CD4-positive, alpha-beta T cell treated with Interleukin-4 for 1 hour (primary cell): Measurements from ENCODE around the gene CGB2.
"Not testable (repeated sequence)": the region's sequence is repeated elsewhere in the genome, so short reads cannot be mapped to it uniquely, and the experiment has no call there.

ENCODE experiments used
- DNase-seq, 2 donors: peaks; one replicate each; pipeline ENCODE4 v3.0.0-alpha.2; 2020 to 2022

Gene CGB2

DNA sequence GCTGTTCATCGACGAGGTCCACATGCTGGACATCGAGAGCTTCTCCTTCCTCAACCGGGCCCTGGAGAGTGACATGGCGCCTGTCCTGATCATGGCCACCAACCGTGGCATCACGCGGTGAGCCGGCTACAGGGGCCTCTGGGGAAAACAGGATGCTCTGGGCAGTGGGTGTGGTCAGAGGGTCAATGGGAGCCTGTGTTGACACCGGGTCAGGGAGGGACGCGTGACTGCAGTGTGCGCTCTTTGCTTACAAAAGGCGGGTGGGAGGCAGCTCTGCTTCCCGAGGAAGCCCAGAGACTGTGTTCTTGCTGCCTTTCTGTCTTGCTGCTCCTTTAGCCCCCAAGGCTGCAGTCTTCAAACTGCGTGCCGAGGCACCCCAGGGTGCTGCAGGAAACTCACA is 20.5 kb upstream of the CGB2 start:
- no peak for DNase-seq

DNA sequence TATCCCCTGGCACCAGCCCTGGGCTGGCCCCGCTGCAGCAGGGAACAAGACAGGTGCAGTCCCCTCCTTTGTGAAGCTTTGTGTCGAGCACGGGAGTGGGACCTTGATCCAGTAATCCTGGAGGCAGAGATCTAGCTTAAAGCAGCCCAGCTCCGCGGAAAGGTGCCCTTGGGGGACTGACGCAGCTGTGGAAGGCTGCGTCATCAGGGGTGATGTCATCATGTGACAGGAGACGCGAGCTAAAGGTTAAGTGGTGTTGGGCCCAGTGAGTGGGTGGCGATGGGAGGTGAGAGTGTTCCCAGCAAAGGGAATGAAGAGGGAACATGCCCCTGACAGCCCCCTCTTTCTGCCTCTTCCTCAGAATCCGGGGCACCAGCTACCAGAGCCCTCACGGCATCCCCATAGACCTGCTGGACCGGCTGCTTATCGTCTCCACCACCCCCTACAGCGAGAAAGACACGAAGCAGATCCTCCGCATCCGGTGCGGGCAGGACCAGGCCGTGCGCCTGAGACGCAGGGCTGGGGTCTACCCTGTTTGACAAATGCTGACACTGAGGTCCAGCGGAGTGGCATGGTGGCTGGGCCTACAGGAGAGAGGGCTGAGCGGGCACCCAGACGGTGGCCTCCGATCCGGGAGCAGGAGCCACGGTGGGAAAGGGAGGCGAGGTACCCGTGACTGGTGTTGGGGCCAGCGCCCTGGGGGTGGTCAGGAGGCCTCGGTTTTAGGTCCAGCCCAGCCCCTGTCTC is 17.4 kb upstream of the CGB2 start:
- no peak for DNase-seq

DNA sequence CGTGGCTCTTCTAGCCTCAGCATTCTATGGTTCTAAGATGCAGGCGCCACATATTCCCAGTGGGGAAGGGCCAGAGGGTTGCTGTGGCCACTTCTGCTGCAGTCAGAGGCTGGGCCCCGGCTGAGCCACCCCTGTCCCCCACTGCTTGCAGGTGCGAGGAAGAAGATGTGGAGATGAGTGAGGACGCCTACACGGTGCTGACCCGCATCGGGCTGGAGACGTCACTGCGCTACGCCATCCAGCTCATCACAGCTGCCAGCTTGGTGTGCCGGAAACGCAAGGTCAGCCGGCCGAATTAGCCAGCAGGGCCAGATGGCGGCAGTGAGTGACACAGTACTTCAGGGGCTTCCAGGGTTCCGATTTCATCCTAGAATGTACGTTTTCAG is 16.8 kb upstream of the CGB2 start:
- DNase-seq = no peak

DNA sequence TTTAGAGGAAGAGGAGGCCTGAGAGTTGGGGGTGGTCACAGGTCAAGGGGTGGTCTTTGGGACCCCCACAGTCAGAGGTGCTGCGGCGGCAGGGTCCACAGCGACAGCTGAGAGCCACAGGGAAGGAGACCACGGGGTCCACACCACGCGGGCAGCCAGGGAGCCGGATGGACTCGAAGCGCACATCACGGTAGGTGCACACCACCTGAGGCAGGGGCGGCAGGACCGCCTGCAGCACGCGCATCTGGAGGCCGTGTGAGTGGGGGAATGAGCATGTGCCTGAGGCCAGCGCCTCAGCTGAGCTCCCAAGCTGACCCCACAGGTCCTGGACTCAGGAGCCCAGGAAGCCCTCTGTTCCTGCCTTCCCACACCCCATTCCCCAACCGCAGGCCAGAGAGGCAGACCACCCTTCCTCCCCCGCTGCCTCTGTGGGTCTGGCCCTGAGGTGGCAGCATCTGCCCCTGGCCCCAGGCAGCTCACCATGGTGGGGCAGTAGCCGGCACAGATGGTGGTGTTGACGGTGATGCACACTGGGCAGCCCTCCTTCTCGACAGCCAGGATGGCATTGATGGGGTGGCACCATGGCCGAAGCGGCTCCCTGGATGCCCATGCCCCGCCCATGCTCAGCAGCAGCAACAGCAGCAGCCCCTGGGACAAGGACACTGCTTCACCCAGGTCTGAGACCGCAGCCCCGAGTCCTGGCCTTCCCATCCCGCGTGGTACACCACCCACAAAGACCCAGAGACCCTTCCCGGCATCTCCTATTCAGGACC is 15.4 kb upstream of the CGB2 start:
- no peak for DNase-seq

DNA sequence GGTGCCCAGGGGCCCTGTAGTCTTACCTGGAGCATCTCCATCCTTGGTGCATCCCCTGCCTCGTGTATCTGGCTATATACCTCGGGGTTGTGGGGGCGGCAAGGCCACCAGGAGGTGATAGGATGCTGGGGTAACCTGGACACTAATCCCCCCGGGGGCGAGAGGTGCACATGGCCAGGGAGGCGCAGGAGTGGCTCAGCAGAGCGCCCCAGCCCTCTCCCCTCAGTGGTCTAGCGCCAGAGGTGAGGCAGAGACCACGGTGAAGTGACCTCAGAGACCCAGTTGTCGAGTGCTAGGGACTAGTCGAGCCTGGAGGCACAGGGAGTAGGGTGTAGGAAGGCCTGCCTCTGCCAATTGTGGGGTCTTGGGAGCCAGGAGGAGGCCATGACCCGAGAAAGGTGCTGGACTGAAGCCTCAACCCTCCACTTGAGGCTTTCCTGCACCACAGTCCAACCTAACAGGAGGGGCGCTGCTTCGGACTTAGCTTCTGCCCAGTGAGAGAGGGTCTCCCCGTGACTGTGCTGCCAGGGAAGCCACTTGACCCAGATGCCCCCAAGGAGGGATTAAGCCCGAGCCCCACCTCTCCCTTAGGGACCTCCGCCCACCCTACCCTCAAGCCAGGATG is 14.5 kb upstream of the CGB2 start, which contains the start of gene LHB:
Gene LHB, minus strand, starts transcription at position 51 of the 625 bp plus-strand sequence. Its CDS starts 10 bp downstream, at position 41.
- no peak for DNase-seq

DNA sequence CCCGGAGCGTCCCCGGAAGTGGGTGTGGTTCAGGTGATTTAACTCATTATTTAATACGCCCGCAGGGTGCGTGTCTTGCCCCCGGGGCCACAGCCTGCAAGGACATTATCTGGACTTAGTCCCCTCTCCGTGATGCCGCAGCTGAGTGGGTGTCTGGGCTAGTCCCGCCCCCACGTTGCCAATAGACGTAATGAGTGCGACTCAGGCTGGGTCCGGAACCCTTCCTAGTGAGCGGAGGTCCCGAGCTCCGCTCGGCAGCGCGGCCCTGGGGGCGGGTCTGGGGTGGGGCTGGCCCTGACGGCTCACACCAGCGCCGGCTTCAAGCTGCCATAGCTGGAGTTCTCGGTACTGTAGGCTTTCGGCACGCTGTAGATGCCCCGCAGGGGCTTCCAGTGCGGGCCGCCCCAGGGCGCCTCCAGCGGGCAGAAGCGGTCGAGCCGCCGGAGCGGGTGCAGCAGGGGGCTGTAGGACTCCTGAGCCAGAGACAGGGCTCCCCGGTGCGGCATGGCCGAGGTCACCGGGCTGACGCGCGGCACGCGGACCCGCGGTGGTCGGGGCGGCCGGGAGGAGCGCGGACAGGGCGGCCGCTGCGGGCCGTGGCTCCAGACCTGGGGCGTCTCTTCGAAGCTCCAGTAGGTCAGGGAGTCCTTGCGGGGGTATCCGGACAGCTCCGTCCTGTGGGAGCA is 13.9 kb upstream of the CGB2 start:
- peak; percentile 72 to 73 for DNase-seq

DNA sequence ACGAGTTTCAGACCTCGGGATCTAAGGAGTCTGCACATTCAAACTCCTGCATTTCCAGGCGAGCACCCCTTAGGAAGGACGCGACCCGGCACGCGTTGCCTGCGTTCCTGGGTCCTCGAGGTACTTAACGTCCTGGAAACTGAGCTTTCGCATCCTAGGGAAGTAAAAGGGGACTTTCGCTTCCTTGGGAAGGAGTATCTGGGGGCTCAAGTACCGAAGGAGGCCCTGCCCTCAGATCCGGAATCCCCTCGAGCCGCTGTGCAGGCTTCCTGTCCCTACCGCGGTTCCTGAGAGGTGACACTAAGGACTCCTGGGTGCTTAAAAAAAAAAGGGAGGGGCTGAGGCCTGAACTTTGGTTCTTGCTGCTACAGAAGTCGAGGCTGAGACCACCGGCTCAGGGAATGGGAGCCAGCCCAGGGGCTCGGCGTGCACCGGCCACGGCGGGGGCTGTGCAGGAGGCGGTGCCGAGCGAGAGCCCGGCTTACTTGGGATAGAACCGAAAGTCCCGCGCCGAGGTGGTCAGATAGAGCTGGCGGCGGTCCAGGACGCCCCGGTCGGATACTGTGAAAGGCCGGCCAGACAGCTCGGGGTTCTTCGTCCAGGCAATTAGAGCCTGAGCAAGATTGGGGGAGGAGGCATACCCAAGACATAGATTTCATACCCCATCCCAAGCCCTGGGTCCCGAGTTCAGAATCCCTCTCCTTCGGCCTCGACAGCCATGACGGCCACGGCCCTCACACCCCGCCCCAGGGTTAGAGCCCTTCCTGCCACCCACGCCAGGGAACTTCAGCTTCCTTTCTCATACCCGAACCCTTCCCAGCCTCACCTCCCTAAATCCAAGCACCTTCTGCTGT is 13.1 kb upstream of the CGB2 start:
- DNase-seq = peak in 1 of 2 donors; percentile 19

DNA sequence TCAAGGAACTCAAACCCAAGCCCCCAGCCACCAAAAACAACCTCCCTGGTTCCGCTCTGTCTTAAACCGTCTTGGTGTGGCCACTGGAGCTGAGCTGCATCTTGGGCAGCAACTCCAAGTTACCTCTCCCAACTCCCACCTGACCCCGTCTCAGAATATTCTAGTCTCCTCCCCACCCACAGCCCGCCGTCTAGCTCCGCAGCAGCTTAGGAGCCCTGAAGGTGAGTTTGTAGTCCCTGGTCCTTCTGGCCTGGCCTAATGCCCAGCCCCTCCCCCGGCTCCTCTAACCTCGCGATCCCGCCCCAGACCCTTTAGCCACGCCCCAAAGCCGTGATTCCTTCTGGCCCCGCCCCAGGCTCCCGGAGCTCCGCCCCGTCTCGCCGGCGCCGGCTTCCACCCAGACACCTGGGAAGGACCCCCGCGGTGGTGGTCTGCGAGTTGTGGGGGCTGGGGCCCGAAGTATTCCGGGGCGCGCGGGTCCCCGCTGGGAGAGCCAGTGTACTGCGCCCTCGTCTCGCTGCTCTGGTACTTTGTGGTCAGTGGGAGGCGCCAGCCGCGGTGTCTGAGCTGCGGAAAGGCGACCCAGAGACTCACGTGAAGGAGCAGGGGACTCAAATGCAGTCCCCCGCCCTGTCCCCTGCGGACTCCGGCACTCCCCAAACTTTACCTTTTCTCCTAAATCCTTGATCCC is 12.3 kb upstream of the CGB2 start:
- peak; percentile 70 to 72 for DNase-seq

DNA sequence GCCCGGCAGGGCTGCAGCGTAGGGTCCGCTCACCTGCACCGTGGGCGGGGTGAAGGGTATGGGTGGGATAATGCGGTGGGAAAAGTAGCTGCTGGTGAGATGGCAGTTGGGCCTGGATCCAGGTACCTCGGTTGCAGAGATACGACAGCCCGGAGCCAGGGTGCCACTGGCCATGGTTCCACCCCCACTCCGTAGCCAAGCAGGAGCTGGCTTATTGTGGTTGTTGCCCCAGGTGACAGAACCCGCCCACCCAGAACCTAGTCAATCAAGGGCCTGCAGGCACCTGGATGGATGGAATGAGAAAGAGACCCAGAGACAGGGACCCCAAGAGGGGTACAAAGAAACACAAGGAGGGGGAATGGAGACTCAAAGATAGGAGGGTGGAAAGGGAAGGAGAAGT is 11.3 kb upstream of the CGB2 start:
- no peak for DNase-seq

DNA sequence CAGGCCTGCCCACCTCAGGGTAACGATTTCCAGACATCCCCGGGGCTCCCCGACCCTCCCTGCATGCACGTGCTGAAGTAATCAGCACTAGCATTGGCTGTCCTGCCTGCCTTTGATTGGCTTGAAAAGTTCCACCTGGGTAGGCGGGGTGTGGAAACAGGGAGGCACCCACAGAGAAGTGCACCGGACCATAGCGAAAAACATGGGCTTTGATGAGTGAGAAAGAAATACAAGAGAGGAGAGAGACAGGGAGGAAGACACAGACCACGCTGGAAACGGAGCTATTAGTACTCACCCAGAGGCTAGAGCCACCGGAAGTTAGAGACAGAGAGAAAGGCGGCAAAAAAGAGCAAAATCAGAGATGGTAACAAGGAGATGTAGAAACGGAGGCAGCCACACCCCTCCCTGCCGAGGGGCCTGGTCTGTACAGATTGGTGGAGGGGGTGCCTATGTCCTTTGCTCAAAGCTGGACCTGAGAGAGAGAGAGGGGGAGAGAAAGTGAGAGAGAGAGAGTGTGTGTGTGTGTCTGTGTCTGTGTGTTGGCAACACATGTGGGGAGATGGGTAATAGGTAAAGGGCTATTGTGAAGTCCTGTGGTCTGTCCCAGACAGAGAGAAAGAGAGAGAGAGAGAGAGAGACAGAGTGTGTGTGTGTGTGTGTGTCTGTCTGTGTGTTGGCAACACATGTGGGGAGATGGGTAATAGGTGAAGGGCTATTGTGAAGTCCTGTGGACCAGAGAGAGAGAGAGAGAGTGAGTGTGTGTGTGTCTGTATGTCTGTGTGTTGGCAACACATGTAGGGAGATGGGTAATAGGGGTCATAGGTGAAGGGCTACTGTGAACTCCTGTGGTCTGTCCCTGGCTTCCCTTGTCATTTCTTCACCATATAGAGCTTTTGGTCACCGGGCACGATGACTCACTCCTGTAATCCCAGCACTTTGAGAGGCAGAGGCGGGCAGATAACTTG is 10.5 kb upstream of the CGB2 start:
- DNase-seq = no peak

DNA sequence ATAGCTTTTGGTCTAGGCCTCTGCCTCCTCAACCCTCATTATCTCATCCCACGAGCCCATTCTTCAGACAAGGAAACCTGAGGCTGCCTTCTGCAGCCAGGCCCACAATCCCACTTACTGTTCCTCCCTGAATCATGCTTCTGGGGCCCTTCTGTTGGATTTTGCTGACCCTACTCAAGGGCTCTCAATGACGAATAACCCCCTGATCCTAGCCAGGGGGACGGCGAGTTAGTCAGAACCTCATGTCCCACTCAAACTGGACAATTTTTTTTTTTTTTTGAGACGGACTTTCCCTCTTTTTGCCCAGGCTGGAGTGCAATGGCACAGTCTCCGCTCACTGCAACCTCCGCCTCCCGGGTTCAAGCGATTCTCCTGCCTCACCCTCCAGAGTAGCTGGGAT is 9.6 kb upstream of the CGB2 start:
- no peak for DNase-seq

DNA sequence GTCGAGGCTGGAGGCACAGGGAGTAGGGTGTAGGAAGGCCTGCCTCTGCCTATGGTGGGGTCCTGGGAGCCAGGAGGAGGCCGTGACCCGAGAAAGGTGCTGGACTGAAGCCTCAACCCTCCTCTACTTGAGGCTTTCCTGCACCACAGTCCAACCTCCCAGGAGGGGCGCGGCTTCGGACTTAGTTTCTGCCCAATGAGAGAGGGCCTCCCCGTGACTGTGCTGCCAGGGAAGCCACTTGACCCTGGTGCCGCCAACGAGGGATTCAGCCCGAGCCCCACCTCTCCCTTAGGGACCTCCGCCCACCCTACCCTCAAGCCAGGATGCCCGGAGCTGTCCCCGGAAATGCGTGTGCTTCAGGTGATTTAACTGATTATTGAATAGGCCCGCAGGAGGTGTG is 7.5 kb upstream of the CGB2 start, which contains the start of gene CGB3:
Gene CGB3, minus strand, starts transcription at position 101 of the 400 bp plus-strand sequence. CDS start 362 bp downstream, outside the sequence.
- DNase-seq = not testable (repeated sequence)

DNA sequence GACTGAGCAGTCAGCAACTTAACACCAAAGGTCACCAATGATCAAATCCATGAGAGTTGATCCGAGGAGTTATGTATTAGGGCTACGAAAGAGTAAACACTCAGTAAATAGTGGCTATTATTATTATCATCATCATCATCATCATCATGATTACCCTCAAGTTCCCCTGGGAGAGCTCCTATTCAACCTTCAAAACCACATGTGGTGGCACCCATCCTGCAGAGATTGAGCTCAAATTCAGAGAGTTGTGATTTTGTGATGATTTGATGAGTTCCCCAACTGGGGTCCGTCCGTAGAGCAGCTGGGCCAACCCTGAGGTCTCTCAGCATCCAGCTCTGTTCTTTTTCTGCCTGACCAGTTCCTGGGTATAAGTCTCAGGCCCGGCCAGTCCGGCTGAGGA is 6.6 kb upstream of the CGB2 start:
- DNase-seq = not testable (repeated sequence)

DNA sequence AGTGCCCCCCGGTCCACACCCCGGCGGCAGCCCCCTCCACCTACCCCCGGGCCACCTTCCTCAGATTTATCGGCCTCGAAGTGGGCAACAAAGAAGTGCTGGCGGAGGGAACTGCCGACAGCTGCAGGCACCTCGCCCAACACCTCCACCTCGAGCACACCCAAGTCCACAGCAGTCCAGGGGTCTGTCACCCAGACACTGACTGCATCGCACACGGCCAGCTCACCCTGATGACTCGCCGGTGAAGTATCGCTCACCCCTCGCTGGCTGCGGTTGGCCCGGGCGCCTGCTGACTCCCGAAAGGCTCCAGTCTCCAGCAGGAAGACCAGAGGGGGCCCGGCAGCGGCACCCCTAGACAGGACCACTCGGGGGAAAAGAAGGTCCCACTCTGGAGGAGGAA is 6.1 kb upstream of the CGB2 start:
- DNase-seq = not testable (repeated sequence)

DNA sequence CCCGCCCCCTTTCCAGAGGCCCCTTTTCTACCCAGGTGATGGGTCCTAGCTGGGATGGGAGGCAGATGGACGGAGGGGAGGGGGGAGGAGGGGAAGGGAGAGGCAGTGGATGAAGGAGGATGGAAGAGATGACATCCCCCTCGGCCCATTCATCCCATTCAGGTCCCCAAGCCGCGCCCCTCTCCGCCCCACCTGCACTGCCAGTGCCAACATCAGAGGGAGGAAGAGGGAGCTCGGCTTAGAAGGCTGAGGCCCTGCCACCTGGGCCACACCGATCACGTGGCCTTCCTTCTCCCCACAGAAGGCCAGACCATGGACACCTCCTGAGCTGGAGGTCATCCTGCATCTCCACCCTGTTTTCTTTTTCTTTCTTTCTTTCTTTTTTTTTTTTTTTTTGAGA is 3.0 kb upstream of the CGB2 start:
- DNase-seq = not testable (repeated sequence)

DNA sequence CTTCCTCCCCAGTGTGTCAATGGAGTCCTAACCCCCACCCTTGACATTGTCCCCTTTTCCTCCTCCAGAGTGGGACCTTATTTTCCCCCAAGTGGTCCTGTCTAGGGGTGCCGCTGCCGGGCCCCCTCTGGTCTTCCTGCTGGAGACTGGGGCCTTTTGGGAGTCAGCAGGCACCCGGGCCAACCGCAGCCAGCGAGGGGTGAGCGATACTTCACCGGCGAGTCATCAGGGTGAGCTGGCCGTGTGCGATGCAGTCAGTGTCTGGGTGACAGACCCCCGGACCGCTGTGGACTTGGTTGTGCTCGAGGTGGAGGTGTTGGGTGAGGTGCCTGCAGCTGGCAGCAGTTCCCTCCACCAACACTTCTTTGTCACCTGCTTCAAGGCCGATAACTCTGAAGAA is 1.9 kb upstream of the CGB2 start:
- DNase-seq = not testable (repeated sequence)

DNA sequence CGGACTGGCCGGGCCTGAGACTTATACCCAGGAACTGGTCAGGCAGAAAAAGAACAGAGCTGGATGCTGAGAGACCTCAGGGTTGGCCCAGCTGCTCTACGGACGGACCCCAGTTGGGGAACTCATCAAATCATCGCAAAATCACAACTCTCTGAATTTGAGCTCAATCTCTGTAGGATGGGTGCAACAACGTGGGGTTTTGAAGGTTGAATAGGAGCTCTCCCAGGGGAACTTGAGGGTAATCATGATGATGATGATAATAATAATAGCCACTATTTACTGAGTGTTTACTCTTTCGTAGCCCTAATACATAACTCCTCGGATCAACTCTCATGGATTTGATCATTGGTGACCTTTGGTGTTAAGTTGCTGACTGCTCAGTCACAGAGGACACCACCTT is 1.4 kb upstream of the CGB2 start:
- not testable (repeated sequence) for DNase-seq

DNA sequence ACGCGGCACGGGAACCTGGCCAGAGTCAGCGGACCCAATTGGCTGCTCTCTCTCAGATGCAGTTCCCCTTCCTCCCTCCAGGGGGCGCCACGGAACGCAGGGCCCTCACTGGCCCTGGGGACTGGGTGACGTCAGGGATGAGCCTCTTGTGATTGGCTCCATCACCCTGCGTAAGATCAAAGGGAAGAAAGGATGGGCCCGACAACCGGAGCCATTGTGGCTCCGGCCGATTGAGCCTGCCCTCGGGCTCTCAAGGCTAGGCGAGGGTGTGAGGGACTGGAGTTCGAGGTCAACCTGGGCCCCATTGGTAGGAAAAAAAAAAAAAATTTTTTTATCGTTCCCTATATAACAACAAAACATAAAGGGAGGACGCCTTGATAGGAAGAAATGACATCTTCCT is 5.1 kb downstream of the CGB2 start, which contains the start of gene CGB1:
Gene CGB1, minus strand, starts transcription at position 81 of the 400 bp plus-strand sequence. CDS start 184 bp downstream, outside the sequence.
- peak; percentile 22 to 32 for DNase-seq

DNA sequence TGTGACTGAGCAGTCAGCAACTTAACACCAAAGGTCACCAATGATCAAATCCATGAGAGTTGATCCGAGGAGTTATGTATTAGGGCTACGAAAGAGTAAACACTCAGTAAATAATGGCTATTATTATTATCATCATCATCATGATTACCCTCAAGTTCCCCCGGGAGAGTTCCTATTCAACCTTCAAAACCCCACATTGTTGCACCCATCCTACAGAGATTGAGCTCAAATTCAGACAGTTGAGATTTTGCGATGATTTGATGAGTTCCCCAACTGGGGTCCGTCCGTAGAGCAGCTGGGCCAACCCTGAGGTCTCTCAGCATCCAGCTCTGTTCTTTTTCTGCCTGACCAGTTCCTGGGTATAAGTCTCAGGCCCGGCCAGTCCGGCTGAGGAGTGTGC is 6.4 kb downstream of the CGB2 start:
- DNase-seq = not testable (repeated sequence)
